Superior temporal gyrus (tissue), 1 donor: ENCODE results near the gene NPAS3.

ENCODE experiments used
- DNase-seq: peaks from one replicate; pipeline ENCODE4 v3.0.0-alpha.2; 2016; ENCODE audit errors: extremely low spot score

The NPAS3 gene

GRCh38 chr14:33834466-33835260 is 896.0 kb downstream of the NPAS3 start:
- no peak for DNase-seq

GRCh38 chr14:33835261-33835655 is 896.6 kb downstream of the NPAS3 start:
- DNase-seq = no peak

- no peak for DNase-seq
Measured at GRCh38 chr14:33835677-33836076, 897.0 kb downstream of the NPAS3 start.

GRCh38 chr14:33836203-33836899 is 897.7 kb downstream of the NPAS3 start:
- no peak for DNase-seq

GRCh38 chr14:33836900-33837577 is 898.4 kb downstream of the NPAS3 start:
- DNase-seq = no peak

- peak; percentile 26 for DNase-seq
Measured at GRCh38 chr14:33837943-33838683, 899.4 kb downstream of the NPAS3 start.

GRCh38 chr14:33839193-33840076 is 900.8 kb downstream of the NPAS3 start:
- DNase-seq = peak; percentile 94

- DNase-seq = no peak
Measured at GRCh38 chr14:33840797-33841196, 902.1 kb downstream of the NPAS3 start.

GRCh38 chr14:33842299-33842698 is 903.6 kb downstream of the NPAS3 start:
- DNase-seq = no peak

GRCh38 chr14:33844118-33844517 is 905.4 kb downstream of the NPAS3 start:
- no peak for DNase-seq

- peak; percentile 92 for DNase-seq
Measured at GRCh38 chr14:33846100-33846824, 907.6 kb downstream of the NPAS3 start.

- peak; percentile 39 for DNase-seq
Measured at GRCh38 chr14:33847066-33847465, 908.4 kb downstream of the NPAS3 start.

- peak; percentile 29 for DNase-seq
Measured at GRCh38 chr14:33848009-33848408, 909.3 kb downstream of the NPAS3 start.

GRCh38 chr14:33848706-33849454 is 910.2 kb downstream of the NPAS3 start:
- DNase-seq = peak; percentile 89

- no peak for DNase-seq
Measured at GRCh38 chr14:33849455-33849801, 910.7 kb downstream of the NPAS3 start.

GRCh38 chr14:33850826-33851225 is 912.1 kb downstream of the NPAS3 start:
- no peak for DNase-seq

- DNase-seq = no peak
Measured at GRCh38 chr14:33851366-33851765, 912.7 kb downstream of the NPAS3 start.

- DNase-seq = no peak
Measured at GRCh38 chr14:33851931-33852330, 913.3 kb downstream of the NPAS3 start.
